Superior temporal gyrus (tissue), 1 donor: ENCODE measurements around the gene MCIDAS.

Source experiments
- DNase-seq: peaks from one replicate; pipeline ENCODE4 v3.0.0-alpha.2; 2016; ENCODE audit errors: extremely low spot score

The MCIDAS gene

GRCh38 chr5:55222092-55222984, 4.8 kb downstream of the MCIDAS start:
- DNase-seq = no peak

GRCh38 chr5:55220433-55221185, 6.5 kb downstream of the MCIDAS start:
- no peak for DNase-seq

- no peak for DNase-seq
Observed at GRCh38 chr5:55219770-55220169, 7.3 kb downstream of the MCIDAS start.

- no peak for DNase-seq
Observed at GRCh38 chr5:55218967-55219366, 8.1 kb downstream of the MCIDAS start.

- DNase-seq = no peak
Observed at GRCh38 chr5:55211184-55211874, 15.8 kb downstream of the MCIDAS start.

GRCh38 chr5:55205001-55205400, 22.1 kb downstream of the MCIDAS start:
- DNase-seq = no peak

GRCh38 chr5:55191165-55191564, 36.0 kb downstream of the MCIDAS start:
- DNase-seq = no peak

- DNase-seq = no peak
Observed at GRCh38 chr5:55188656-55189540, 38.2 kb downstream of the MCIDAS start.

GRCh38 chr5:55187370-55187769, 39.7 kb downstream of the MCIDAS start:
- DNase-seq = no peak

GRCh38 chr5:55180016-55180415, 47.1 kb downstream of the MCIDAS start:
- no peak for DNase-seq

GRCh38 chr5:55177078-55177477, 50.0 kb downstream of the MCIDAS start:
- no peak for DNase-seq

GRCh38 chr5:55176176-55176818, 50.8 kb downstream of the MCIDAS start:
- DNase-seq = no peak

- DNase-seq = no peak
Observed at GRCh38 chr5:55175781-55176175, 51.3 kb downstream of the MCIDAS start.

- DNase-seq = peak; percentile 29
Observed at GRCh38 chr5:55173687-55174230, 53.4 kb downstream of the MCIDAS start.

- DNase-seq = no peak
Observed at GRCh38 chr5:55172937-55173686, 54.0 kb downstream of the MCIDAS start, which contains the start of gene CDC20B. Gene CDC20B (minus strand): TSS chr5:55173177. CDS start chr5:55173000, 177 bp downstream.

- DNase-seq = peak; percentile 92
Observed at GRCh38 chr5:55172051-55172899, 54.8 kb downstream of the MCIDAS start.

GRCh38 chr5:55171471-55171870, 55.6 kb downstream of the MCIDAS start:
- no peak for DNase-seq
